Measurements from ENCODE around the gene CACNA2D3.

CACNA2D3 gene

GRCh38 chr3:54374214-54374852 is 252.0 kb downstream of the CACNA2D3 start:
- DNase-seq (ENCODE audit: low read depth) = no peak

GRCh38 chr3:54376142-54376807 is 253.9 kb downstream of the CACNA2D3 start:
- no peak for DNase-seq (ENCODE audit: low read depth)

DNA sequence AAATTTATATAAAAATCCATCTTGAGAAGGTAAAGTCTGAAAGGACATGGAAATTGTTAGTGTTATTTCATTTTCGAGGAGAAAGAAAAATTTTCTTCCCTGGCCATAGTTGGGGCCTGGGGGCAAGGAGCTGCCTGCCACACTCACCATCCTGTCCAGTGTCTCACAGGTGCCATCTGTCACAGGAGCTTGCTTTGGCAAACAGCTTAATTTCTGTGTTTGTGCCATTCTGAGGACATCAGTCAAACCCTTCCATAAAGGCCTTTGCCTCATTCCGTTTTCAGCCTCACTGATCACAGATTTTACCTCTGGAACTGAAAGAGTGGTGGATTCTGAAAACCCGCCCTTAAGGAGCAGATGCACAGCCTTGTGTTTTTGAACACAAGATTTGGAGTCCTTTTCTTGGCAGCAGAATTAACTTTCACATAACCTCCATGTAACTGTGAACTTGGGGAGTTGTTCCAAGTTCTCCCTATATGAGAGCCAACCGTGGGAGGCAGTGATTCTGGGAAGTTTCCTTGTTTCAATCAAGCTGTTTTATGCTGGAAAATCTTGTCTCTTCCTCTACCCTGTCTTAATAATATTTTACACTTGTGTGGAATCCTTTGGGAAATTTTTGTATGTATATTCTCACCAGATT is 254.7 kb downstream of the CACNA2D3 start:
- DNase-seq (ENCODE audit: low read depth) = no peak

GRCh38 chr3:54378184-54378583 is 255.8 kb downstream of the CACNA2D3 start:
- DNase-seq (ENCODE audit: low read depth) = no peak

DNA sequence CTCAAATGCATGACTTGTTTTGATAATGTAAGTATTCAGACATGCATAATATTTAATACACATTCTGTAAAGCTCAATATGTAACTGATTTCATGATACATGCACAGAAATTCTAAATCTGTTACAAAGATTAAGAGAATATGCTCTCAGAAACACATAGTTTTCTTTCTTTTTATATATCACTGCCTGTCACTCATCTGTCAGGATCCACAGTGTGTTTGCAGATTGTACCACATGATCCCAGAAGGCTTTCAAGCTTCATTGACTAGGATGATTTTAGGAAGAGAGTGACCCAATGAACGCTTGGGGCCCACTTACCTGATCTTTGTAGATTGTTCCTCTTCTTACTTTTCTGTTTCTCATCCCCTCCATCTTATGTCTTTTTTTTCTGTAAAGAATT is 261.9 kb downstream of the CACNA2D3 start:
- no peak for DNase-seq (ENCODE audit: low read depth)

- no peak for DNase-seq (ENCODE audit: low read depth)
These were observed 268.2 kb downstream of the CACNA2D3 start for GRCh38 chr3:54390582-54390981.

DNA sequence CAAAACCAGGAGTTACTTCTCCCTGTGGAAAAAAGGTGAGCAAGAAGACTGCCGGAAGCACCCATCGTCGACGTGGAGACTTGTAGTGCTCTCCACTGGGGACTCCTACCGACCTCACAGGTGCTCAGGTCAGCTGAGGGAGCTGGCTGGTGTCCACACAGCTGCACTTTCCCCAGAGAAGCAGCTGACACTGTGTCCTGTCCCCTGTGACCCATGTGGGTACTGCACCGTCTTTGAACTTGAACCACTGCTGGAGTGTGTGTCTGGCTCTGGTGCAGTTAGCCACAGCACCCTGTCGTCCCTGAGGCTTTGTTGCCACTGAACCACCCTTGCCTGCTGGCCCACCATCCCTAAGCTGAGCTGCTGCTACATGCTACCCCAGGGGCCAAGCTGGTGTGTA is 270.8 kb downstream of the CACNA2D3 start:
- DNase-seq (ENCODE audit: low read depth) = no peak

DNA sequence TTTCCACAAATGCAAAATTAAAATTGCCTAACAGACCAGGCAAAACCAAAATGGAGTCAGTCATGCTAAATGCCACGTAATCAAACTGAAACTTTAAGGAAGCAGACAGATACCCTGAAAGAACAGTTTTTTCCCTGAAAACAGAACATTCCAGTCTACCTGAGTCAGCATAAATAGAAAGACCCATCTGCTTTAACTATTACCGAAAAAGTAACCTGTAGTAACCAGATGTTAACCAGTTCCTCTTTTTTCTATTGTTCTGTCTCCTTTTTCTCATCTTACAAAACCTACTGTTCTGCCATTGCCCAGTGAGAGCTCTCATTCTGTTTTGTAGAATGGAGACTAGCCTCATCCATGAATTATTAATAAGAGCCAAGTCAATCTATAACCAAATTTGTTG is 286.0 kb downstream of the CACNA2D3 start:
- DNase-seq (ENCODE audit: low read depth) = no peak

GRCh38 chr3:54421943-54422342 is 299.6 kb downstream of the CACNA2D3 start:
- no peak for DNase-seq (ENCODE audit: low read depth)

DNA sequence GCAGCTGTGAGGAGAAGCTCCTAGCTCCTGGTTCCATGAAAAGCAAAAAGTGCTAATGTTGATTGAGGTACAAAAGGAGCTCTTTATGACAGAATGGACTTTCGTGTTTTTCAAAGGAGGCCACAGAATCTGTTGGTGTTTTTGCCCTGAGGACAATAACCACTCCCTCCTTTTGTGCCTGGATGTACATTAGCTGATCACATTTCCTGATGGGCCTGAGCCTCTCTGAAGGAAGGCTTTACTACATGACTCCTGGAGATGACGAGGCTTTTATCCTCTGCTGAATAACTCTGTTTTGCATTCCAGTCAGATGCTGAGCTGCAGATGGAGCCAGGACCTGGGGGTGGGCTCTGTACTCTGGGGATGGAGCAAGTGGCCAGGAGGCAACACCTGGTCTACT is 301.9 kb downstream of the CACNA2D3 start:
- no peak for DNase-seq (ENCODE audit: low read depth)

DNA sequence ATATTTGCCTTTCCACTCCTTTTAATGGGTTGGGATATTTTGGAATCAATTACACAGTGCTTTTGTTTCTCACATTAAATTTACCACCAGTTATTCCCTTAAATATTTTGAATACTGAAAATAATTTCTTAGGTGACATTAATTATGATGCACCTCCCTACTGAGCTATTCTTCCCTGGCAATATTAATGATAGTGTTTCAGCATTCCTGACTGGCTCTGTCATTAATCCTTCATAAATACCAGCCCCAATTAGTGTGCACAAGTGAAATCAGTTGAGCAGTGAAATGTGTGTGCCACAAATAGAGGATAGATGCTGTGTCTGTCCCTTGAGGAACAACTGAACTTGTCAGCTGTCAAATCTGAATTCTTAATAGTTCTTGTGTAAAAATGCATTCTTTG is 304.0 kb downstream of the CACNA2D3 start:
- no peak for DNase-seq (ENCODE audit: low read depth)

GRCh38 chr3:54427501-54427900 is 305.1 kb downstream of the CACNA2D3 start:
- DNase-seq (ENCODE audit: low read depth) = no peak

- no peak for DNase-seq (ENCODE audit: low read depth)
These were observed 305.9 kb downstream of the CACNA2D3 start for GRCh38 chr3:54427941-54428871.

- no peak for DNase-seq (ENCODE audit: low read depth)
These were observed 310.6 kb downstream of the CACNA2D3 start for GRCh38 chr3:54432975-54433374.

DNA sequence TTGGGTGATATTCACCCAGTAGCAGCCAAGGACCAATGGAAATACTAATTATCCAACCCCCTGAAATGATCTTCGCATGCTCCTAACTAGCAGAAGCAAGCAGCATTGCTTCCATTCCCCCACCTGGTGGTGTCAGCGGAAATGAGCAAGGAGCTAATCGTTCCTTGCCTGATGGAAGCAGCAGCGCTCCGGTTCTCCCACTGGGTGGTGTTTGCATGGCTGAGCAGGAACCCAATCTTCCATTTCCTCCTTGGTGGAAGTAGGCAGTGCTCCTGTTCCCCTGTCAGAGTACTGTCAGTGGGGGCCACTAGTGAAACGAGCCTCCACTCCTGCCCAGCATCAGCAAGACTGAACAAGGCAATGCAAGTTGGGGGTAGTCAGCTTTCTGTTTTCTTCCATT is 311.5 kb downstream of the CACNA2D3 start:
- DNase-seq (ENCODE audit: low read depth) = no peak

GRCh38 chr3:54434756-54435155 is 312.4 kb downstream of the CACNA2D3 start:
- DNase-seq (ENCODE audit: low read depth) = no peak

DNA sequence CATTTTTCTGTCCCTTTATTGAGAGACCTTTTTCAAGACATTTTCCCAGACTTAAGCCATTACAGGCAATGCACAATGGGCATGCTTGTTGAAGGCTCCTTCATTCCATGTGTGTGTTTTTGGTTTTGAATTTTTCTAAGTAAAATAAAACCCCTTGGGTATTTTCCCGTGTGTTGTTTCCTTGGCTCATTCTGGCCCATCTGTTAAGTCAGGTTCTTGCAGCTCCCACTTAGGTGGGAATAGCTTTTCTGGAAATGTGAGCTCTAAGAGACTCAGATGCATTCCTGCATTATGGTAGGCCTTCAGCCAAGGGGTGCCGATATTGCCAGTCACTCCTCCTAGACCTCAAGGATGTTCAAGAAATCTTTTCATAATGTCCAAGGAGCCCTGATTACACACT is 314.9 kb downstream of the CACNA2D3 start:
- DNase-seq (ENCODE audit: low read depth) = no peak

DNA sequence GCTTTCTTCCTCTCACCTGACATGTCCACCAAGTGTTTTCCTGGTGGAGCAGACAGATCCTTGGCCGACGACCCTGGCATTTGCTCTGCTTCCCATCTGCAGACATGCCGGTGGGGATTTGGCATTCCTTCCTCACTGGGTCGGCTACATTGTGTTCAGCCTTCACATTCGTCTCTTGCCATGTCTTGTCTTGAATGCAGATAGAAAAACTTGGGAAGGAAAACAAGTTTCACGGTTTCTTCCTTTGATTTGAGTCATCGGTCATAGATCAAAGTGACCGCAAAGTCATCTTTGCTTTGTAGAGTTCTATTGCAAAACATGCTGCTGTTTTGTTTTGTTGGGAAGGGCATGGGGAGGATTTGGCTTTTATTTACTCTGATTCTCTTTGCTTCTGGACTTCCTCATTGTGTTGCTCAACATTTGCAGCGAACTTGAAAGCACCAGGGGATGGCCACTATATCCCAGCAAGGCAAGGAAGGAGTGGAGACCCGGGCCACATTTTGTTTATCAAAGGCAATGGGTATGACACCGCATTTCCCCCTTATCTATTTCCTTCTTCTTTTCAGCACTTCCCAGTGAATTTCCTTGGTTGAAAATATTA is 321.3 kb downstream of the CACNA2D3 start:
- DNase-seq (ENCODE audit: low read depth) = no peak

GRCh38 chr3:54445630-54446029 is 323.3 kb downstream of the CACNA2D3 start:
- DNase-seq (ENCODE audit: low read depth) = no peak

GRCh38 chr3:54447427-54447826 is 325.1 kb downstream of the CACNA2D3 start:
- DNase-seq (ENCODE audit: low read depth) = no peak

DNA sequence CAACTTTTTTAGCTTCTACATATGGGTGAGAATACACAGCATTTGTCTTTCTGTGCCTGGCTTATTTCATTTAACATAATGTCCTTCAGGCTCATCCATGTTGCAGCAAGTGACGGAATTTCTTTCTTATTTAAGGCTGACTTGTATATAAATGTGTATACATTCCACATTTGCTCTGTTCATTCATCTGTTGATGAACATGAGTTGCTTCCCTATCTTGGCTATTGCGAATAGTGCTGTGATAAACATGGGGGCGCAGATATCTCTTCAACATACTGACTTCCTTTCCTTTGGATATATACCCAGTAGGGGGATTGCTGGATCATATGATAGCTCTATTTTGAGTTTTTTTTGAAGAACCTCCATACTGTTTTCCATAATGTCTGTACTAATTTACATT is 332.5 kb downstream of the CACNA2D3 start:
- no peak for DNase-seq (ENCODE audit: low read depth)

DNA sequence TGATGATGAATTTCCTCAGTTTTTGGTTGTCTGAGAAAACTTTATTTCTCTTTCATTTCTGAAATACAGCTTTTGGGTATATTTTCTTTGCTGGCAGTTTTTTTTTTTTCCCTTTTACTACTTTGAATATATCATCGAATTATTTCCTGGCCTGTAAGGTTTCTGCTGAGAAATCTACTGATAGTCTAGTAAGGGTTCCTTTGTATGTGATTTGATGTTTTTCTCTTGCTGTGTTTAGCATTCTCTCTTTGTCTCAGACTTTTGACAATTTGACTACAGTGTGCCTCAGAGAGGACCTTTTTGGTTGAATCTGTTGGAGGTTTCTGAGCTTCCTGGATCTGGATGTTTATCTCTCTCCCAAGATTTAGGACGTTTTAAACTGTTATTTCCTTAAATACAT is 336.0 kb downstream of the CACNA2D3 start:
- no peak for DNase-seq (ENCODE audit: low read depth)
